GM19324 (cell line): ENCODE data around the gene SLC2A6.

Source experiments
- ATAC-seq: cut with Tn5 transposase; IDR thresholded peaks from one replicate; pipeline ENCODE4 v1.9.1; 2021; ENCODE audit warnings: mild to moderate bottlenecking, moderate library complexity; ENCODE audit not compliant: unreplicated experiment, low FRiP score

SLC2A6 gene, protein sequence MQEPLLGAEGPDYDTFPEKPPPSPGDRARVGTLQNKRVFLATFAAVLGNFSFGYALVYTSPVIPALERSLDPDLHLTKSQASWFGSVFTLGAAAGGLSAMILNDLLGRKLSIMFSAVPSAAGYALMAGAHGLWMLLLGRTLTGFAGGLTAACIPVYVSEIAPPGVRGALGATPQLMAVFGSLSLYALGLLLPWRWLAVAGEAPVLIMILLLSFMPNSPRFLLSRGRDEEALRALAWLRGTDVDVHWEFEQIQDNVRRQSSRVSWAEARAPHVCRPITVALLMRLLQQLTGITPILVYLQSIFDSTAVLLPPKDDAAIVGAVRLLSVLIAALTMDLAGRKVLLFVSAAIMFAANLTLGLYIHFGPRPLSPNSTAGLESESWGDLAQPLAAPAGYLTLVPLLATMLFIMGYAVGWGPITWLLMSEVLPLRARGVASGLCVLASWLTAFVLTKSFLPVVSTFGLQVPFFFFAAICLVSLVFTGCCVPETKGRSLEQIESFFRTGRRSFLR

DNA sequence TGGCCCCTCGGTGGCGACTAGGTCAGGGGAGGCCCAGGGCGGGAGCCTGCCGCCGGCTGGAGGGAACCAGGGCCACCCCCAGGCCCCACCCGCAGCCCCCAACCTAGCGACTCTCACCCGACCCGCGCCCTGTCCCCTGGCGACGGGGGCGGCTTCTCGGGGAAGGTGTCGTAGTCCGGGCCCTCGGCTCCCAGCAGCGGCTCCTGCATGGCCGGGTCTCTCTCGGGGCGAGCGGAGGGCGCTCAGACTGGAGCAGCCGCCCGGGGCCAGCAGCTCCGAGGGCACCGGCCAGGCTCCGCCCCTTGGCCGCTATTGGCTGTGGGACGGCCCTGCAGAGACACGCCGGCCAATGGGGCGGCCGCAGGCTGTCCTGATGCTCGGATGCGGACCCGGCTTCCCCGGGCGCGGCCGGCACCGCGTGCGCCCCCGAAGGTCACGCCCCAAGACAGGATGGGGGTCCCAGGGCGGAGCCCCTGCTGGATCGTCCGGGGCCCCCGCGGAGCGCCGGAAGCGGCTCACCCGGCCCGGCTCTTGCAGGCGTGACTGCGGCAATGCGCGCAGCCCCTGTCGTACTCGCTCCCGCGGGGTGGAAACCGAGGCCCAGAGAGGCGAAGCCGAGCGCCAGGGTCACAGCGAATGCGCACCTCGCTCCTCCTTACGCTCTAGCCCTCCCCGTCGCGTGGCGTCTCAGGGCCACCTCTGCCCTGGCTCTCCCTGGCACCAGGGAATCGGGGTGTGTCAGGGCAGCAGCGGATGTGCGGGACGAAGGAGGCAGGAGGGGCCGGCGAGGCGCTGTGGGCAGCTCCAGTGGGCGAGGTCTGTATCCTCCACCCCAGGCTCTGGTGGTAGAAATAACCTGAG, at the start of gene SLC2A6:
SLC2A6 (minus strand) TSS at position 249 of the 861 bp plus-strand sequence; CDS start at position 209, 40 bp downstream.
- ATAC-seq, result peak; percentile 88

DNA sequence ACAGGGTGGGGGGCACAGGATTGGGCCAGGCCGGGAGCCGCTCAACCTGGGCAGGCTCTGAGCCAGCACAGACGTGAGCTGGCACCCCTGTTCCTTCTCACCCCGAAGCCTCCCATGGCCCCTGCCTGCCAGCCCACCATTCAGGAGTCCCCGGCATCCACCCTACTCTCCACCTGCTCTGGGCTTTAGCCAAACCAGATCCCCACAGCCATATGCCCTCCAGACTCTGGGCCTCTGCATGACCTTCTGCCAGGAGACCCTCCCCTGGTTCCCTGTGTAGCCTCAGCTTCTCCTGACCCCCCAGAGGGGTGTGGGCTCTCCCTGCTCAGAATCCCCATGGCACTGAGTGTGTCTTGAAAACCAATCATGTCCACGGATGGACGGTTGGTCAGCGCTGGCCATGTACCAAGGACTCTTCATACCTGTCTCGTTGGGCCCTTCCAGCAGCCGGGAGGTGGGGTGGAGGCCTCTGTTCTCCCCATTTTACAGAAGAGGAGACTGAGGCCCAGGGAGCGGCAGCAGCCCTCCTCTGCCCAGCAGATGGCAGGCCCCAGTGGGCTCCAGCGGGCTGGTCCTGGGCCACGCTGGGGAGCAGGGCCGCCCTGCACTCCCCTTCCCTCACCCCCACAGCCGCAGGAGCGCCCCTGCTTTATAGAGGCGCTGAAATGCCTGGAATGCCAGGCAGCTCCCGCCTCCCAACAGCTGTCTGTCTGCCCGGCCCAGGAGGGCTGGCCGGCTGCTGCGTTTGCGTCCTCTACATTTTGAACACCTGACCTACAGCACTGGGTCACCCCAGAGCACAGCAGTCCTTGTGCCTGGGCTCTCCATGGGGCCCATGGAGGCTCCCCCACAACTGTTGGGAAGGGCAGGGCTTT, 49.3 kb upstream of the SLC2A6 start:
- ATAC-seq, result no peak

DNA sequence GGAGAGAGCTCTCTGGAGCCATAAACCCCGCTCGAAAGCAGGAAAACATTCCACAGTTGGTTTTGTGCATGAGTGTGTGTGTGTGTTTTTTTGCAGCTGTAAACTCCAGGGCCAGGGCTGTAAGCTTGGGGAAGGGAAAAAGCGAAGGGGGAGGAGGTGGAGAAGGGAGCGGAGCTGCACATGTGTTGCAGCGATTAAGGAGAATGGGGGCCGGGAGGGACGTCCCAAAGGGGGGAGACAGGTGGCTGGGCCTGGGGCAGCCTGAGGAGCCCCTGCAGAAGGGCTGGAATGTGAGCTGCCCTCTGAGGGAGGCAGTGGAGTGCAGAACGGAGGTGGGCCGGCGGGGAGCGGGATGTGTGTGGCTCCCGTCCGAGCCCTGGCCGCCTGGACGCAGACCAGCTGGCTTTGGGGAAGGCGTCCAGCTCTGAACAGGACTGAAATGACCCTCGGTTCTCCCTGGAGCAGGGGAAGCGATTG, 48.6 kb upstream of the SLC2A6 start:
- ATAC-seq, result no peak

DNA sequence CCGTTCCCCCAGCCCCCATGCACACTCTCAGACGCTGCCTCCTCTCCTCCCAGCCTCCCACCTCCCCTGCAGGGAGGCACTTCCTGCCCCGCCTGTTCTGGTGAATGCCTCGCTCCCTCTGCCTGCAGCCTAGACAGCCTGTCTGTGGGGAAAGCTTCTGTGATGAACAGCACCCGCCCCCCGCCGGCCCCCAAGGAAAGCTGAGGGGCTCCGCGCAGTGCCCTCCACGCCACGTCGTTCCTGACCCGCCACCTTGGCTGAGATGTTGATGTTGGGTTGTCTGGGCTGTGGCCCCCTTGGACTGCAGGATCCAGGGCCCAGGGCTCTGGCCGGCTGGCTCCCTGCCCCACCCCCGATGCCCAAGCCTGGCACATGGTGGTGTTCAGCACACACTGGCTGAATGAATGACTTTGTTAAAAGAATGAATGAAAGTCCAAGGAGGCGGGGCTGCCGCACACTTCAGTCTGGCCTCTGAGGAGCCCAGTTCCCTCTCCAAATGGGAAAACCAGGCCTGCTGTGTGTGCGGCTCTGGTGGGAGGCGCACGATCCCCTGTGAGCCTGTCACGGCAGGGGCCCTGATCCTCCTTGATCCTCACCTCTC, 47.9 kb upstream of the SLC2A6 start:
- ATAC-seq, result no peak

DNA sequence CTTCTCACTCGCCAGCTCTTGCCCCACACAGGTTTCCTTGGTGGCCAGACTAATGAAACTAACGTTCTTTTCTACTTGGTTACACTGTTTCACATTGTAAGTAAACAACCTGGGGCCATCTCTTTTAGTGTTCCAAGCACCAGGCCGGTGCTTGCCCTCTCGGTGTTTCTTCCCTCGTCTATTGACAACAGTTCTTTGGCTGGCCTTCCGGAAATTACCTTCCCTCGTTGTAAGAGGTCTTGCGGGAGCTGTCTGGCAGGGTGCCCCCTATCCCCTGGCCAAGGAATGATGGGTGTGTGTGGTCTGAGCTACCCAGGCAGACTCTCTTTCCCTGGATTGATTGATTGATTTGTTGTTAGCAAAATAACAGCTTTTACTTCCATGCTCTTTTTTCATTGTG, 46.8 kb upstream of the SLC2A6 start:
- no peak for ATAC-seq

DNA sequence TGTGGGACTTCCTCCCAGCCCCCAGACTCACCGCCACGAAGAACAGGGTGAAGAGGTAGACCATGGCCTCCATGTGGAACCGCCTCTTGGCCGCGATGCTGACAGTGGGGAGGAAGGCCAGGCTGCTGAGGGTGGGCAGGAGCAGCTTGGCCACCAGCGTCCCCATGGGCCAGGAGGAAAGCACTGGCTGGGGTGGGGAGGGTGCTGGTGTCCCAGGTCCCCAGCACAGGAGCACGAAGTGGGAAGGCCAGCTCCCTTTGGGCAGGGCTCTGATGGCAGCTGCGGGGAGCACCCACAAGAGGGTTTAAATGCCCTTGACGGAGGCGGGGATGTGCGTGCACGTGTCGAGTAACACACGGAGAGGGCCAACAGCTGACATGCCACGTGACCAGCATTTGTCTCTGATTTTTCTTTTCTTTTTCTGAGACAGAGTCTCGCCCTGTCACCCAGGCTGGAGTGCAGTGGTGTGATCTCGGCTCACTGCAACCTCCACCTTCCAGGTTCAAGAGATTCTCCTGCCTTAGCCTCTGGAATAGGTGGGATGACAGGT, 45.9 kb upstream of the SLC2A6 start, which contains the start of gene MYMK:
MYMK (minus strand) TSS at position 281 of the 550 bp plus-strand sequence; CDS start at position 166, 115 bp downstream.
- no peak for ATAC-seq

DNA sequence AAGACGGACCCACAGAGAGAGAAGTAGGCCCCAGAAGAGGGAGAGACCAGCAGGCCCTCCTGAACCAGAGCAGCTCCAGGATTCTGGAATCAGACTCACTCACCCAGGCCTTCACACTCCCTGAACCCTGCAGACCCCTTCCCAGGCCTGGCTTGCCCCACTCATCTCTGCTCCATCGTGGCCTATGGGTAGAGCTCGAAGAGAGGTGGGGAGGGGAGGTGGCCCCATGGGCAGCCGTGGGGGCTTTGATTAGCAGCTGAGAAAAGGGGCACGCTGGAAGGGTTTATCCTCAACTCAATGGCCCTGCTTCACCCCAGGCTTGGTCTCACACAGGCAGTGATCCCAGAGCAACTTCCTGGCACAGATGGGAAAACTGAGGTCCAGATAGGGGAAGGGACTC, 45.2 kb upstream of the SLC2A6 start:
- no peak for ATAC-seq

DNA sequence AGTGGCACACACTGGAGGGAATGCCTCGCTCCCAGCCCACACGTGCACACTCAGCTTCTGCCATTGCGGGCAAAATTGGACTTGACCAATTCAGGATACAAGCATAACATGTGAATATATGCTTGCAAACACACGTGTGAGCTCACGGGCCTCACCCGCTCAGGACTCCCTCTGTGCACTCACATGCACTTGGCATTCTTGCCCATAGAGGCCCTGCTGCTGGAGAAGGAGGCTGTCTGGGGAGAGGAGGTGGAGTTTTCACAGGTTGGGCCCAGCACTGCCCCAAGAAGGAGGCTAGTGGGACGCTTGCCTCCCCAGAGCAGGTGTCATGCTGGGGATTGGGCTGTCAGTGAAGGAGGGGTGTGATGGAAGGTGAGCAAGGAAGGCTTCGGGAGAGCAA, 44.2 kb upstream of the SLC2A6 start:
- ATAC-seq, result no peak

DNA sequence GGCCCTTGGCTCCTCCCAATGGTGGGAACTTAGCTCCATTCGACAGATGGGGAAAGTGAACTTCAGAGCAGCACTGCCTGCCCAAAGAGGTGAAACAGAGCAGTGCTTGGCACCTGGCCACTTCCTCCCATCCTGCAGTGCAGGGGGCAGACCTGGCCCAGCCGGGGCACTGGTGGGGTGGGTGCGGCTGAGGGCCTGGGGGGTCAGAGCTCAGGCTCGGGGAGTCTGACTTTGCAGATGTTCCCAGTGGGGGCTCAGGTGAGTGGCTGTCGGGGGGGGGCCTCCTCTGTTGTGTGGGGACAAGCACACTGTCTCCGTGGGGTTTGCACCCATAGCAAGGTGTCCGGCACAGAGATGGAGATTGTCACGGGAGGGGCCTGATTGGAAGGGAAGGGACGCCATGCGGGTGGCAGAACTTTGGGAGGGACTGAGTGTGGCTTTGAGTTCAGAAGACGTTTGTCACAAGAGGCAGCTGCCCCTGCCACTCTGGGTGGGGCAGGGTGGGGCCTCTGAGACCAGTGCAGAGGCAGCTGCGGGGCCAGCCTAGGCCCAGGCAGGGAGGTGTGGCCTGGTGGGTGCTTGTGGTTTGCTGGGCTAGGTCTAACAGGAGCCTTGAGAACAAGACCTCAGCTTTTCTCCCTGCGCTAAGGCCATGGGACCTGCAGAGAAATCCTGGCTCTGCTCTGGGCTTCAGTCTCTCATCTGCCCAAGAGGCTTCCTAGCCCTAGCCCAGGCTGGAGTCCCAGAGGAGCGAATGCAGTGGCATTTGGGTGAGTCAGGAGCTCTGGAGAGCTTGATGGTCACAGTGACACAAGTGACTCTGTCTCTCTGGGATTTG, 43.4 kb upstream of the SLC2A6 start:
- no peak for ATAC-seq

DNA sequence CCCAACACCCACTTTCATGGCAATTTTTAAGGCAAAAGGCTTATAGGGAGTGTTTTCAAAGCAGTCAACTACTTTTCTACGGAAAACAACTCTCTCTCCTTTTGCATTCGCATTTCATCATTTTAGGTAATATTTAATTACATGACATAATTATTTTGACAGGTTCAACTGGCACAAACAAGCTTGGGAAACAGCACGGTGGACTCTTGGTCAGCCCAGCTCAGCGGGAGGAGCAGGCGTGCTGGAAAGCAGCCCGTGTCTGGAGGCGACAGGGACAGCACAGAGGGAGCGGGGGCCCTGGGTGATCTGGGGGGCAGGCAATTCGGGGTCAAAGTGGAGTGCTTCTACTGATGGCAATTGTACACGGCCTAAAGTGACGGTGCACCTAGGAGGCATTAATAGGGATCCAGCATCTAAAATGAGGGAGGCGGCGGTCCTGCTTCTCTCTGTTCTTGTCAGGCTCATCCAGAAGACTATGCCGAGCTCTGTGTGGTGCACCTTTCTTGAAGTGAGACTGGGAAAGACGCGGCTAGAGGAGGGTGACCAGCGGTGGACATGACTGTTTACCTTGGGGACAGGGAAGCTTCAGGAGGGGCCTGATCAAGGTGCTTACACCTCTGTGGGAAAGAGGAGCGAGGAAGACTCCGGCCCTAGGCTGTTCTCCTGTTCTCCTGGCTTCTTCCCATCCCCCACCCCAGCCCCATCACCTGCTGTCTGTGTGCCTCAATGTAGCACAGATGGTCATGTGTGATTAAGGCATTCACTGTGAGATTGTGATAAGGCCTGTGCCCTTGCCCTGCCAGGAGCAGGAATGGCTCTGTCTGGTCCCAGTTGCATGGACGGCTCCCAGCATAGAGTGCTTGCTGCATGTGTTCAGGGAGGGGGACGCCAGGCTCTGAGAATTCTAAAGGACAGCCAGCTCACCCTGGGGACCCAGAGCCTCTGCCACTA, 42.5 kb upstream of the SLC2A6 start:
- ATAC-seq, result no peak

DNA sequence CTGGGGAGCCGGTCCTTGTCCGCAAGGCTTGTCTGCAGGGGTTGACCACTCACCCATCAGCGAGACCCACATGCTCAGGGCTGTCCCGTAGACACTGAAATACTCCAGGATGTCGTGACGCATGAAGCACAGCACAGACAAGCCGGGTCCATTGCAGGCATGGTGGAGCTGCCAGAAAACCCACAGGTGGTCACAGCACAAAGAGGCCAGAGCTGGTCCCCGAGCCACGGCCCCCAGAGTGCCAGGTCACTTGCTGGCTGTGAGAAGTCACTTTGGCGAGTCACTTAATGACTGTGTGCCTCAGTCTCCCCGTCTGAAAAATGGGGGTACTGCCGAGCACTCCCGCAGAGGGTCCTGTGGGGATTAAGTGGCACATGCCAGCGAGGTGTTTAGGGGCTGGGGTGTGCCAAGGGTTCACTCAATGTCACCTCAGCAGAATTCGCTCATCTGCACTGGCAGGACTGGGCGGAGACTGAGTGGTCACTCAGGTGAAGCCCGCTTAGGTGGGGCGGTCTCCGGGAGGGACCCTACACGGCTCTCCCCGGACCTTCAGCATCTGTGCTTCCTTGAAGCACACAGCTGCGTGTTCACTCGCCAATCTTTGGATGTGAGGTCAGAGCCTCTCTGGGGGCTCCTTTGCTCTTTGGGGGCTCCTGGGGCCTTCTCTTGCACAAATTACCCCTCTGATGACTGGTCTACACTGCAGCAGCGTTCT, 41.4 kb upstream of the SLC2A6 start:
- no peak for ATAC-seq

DNA sequence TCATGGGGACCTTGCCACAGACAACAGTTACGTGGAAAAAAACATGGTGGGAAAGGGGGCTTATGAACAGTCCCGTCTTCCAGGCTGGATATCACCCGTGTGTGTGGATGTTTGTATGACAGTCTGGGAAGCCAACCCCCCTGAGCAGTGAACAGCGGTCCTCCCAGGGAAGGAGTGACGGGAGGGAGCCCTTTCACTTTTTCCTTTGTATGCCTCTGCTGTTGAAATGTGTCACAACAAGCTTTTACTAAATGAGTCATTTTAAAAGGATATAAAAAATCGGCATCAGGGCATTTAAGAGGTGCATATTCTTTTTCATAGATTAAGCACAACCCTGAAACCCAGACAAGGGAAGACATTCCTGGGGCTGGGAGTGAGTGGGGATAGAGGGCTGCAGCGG, 40.8 kb upstream of the SLC2A6 start:
- no peak for ATAC-seq

DNA sequence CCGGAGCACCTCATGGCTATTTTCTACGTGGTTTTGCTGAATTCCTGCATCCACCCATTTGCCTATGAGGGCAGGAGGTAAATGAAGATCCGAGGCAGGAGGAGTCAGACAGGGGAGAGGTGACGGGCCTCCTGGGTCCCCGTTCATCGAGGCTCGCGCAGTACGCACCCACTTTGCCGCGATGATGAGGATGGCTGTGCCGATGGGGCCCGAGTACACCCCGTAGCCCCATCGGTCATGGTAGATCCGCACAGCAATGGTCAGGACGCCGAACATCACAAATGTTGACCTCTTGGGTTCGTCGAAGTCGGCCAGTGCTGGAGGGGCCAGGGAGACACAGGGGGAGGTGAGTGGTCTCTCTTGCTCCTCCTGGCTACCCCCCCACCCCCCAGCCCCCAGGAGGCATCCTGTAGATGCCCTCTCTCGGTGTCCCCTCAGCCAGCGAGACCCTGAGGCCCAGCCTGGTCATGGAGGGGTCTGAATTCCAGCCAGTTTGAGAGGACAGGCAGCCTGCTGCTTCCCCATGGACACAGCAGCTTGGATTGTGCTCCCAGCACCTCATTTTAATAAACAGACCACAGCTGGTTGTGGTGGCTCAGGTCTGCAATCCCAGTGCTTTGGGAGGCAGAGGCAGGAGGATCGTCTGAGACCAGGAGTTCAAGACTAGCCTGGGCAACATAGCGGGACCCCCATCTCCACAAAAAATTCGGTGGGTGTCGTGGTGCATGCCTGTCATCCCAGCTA, 40.0 kb upstream of the SLC2A6 start:
- ATAC-seq, result no peak

DNA sequence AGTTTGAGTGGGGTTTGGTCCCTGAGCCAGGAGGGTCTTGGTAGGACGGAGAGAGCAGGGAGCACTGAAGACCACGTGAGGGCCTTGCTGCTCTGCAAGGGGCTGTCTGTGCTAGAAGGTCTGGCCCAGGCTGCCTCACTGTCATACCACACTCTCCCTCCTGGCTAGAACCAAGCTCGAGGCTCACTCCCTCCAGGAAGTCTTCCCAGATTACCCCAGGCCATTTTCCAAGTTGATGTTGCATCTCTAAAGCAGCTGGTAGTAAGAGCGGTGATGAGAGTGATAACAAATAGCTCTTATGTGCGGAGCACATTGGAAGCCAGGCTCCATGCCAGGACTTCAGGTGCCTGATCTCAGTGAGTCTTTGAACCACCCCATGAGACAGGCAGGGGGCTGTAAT, 39.3 kb upstream of the SLC2A6 start:
- ATAC-seq, result no peak

DNA sequence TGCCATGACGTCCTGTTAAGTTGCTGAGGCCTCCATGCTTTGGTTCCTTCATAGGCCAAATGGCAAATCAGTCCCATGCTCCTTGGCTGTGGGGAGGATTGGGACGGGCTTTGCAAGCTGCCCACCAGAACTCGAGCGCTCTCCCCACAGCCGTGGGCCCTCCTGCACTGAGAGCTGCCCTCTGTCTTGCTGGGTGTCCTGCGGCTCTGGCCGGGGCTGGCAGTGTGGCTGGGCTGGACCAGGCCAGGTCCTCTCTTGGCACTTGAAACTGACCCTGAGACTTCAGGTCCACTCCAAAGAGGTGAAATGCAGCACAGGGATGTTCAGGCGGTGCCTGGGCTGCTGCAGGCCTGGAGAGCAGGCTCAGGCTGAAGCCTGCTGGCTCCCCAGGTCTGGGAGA, 38.8 kb upstream of the SLC2A6 start:
- ATAC-seq, result no peak

DNA sequence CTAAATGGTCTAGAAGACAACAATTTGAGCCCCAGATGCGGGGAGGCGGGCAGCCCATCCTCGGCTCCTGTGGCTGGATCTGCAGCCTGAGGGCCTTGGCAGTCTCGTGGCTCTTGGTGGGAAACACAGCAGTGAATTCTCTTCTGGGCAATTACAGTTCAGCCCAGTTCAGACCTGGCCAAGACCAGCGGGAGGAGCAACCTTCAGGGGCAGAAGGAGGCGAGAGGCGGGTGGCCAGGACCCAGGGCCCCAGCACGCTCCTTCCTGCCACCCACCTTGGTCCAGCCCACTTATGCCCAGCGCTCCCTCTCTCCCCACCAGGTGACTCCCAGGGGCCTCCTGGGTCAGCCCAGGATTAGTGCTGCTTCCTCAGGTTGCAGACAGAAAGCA, 38.1 kb upstream of the SLC2A6 start:
- no peak for ATAC-seq
